DMS153 treated with DMSO at 0.1 percent for 48 hours (cell line): ENCODE measurements around the gene TJP2.
"Not testable (repeated sequence)": the region's sequence is repeated elsewhere in the genome, so short reads cannot be mapped to it uniquely, and the experiment has no call there.

Experiments used
- DNase-seq: peaks from one replicate; lab custom pipeline; 2025; ENCODE audit not compliant: unreplicated experiment; lab: John Stamatoyannopoulos, UW

The TJP2 gene

DNA sequence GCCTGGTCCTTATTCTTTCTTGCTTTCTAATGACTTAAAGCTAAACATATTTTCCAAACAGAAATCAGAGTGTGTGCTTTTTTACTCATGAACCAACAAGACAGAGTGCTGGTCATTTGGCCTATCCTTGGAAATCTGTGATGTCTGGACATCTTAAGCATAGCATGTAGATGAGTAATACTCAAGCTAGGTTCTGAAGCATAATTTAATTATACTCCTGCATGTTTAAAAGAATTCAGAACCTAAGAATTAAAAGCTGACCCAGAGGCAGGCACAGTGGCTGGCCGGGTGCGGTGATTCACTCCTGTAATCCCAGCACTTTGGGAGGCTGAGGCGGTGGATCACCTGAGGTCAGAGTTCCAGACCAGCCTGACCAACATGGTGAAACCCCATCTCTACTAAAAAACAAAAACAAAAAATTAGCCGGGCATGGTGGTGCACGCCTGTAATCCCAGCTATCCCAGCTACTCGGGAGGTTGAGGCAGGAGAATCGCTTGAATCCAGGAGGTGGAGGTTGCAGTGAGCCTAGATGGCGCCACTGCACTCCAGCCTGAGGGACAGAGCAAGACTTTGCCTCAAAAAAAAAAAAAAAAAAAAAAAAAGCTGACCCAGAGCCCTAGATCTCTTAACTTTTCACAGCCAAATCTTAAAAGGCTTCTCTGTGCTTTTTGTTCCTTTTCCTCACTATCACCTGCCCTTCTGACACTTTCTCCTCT is 16.2 kb upstream of the TJP2 start:
- DNase-seq, result no peak

DNA sequence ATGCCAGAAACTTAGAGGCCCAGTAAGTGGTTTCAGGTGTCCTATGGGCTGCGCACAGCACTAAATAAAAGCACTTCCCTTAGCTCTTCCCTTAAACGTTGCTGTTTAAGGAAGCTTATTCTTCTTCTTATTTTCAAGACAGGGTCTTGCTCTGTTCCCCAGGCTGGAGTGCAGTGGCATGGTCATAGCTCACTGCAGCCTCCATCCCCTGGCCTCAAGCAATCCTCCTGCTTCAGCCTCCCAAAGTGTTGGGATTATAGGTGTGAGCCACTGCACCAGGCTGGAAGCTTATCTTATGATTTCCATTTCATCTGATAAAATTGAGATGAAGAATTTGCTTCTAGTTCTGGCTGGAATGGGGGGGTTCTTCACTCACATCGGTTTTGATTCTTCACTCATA is 15.6 kb upstream of the TJP2 start:
- DNase-seq, result no peak

DNA sequence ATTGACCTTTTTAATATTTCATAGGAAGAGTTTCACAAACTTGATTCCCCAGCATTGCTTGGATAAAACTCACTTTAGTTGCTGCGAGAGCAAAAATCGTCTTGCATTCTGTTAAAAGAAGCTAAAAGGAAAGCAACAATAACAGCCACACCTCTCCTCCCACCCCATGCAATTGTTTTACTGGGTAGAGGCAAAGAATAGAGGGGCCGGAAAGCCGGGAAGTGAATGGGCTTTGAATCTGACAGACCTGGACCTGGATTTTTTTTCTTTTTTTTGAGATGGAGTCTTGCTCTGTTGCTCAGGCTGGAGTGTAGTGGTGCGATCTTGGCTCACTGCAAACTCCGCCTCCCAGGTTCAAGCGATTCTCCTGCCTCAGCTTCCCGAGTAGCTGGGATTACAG is 9.5 kb upstream of the TJP2 start:
- not testable (repeated sequence) for DNase-seq

DNA sequence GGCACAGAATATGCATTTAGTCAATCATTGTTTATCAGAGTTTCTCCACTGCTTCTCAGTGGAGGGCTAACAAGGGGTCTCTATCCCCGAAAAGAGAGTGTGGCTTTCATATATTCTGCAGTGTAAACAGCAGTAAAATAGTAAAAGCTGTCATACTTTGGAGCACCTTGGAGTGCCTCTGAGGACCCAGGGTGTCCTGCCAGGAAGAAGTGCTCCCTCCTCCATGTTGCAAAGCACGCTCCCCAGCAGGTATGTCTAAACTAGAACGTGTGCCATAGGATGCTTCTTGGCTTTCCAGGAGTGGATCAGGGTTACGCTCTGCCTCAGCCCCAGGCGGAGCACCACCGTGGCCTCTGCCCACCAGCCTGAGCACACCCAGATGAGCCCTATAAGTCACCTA is 8.5 kb upstream of the TJP2 start:
- no peak for DNase-seq

DNA sequence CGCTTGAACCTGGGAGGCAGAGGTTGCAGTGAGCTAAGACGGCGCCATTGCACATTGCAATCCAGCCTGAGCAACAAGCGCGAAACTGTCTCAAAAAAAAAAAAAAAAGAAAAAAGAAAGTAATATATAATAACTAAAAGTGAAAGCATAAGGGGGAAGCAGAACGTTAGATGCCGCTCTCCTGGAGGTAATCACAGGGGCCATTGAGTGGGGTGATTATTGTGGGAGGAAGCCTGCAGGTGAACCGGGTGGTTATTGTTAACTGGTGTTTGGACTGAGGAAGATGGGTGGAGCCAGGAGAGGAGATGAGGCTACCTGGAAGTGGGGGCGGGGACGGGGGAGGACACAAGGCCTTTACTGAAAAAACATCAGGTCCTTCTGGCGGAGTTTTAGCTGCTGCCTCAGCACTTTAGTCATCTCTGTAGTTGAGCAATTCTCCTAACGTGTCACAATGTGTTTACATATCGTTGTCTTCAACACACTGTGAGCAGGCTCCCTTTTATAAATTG is 5.3 kb upstream of the TJP2 start:
- DNase-seq, result peak; percentile 68

DNA sequence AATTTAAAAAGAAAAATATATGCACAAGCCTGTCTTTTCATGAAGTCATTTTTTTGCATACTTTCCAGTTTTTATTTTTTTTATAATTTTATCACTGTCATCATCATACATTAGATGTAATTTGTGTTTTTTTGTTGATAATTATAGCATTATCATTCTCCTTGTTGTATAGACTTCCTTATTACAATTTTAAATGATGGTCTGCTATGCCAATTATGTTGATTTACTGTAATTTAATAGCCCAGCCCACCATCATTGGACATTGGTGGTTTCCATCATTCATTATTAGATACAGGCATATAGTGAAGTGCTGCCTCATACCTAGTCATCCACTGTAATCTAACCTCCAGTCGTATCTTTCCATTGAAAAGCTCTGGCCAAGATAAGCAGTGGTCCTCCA is 3.8 kb upstream of the TJP2 start:
- no peak for DNase-seq

DNA sequence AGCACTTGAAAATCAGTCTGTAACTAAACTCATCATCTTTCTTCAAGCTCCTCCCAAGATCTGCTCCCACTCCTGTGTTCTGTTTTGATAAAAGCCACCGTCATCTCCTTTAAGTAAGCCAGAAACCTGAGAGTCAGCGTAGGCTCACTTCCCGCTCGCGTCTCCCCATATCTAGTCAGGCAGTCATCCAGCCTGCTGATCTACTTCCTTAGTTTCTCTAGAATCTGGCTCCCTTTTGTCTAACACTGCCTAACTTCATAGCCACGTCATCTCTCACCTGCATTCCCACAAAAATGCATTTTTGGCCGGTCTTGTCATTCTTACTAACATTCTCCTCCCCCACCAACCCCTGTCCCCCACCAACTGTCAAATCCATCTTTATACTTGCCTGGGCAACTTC is 3.0 kb upstream of the TJP2 start:
- no peak for DNase-seq

DNA sequence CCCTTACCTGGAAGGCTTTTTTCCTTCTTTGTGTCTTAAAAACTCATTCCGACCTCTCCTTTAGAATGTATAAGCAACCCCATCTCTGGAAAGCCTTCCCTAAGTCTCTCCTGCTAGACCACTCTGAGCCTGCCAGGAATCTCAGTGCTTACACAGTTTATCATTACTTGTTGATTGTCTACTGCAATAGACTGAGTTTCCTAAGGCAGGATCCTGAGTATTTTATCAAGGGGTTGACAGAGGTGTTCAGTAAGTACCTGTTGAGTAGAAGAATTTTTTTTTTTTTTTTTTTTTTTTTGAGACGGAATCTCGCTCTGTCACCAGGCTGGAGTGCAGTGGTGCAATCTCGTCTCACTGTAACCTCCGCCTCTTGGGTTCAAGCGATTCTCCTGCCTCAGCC is 2.6 kb upstream of the TJP2 start:
- no peak for DNase-seq

DNA sequence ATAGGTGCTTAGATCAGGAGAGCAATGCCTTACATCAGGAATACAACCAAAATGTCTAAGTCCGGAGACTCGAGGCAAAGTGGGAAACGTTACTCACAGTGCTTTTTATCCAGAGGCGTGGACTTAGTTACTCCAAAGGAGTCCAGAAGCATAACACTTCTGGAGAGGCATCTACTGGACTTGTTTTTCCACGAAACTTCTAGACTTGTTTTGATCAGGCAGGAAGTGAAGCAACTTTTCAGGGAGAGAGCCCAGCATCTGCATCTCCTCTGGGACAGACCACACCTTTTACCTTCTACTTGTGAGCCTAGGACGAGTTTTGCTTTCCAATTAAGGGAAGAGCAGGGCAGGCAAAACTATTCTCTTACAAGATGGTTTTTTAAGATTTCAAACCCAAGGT is 1.2 kb upstream of the TJP2 start:
- no peak for DNase-seq

DNA sequence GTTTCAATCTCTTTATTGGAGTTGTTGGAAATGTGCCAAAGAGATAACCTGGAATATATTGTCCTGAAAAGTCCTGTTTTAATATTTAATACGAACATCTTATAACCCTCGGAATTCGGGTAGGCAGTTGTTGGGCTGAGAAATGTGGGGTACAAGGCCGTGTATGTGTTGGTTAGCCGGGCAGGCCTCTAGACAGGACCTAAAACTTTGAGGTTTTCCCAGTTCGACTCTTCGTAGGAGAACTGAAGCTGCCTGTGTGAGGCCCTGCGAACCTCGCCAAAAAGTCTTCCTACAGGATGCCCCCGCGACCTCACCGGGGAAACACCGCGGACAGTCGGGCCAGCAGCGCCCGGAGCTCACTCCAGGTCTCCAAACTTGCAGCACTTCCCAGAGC is 583 bp upstream of the TJP2 start:
- no peak for DNase-seq

DNA sequence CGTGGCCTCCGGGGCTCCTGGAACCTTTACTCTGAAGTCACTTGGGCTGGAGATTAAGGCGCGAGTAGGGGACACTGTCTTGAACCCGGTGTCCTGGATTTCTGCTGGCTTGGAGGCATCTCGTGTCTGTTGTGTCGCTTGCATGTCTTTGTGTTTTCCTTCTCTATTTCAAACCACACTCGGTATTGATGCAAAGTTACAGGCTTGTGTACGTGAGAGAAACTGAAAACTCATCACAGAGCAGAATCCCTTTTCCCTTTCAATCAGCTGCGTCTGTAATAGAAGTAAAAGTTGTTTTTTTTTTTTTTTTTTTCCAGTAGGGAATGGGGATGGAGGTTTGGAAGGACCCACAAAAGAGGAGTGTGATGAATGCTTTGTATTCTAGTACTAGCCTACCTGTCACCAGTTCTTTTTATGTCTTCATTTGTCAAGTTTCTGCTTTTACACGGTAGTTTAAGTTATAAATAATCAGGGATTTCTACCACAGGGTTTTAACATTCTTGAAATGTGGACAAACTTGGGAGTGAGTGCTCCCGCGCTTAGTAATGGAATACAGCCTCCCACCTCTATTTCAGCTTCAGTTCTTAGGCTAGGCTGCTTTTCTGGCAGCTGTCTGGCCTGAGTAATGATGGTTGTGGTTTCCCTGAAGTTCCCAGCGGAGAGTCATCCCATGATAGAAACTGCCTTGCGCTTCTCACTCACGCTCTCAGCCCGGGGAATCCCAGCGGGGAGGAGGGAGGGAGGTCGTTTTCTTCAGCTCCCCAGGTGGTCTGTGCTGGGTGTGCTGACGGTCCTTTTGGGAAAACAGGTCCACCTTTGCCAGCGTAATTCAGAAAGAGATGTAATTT is 763 bp downstream of the TJP2 start:
- no peak for DNase-seq

DNA sequence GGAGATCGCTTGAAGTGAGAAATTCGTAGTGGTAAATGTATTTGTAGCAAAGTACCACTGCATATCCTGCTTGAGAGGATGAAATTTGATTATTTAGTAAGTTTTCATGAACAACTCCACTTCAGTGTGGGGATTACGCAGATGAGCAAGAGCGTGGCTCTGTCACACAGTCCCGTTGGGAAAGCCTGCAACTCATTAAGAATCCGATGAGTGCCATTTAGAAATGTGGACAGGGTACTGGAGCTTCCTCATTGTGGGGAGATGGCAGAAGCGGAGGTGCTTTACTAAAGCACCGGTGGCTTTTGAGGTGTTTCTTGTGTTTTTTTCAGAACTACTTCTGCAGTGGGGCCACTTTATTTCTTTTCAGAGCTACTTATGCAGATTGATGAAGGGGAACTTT is 1.4 kb downstream of the TJP2 start:
- DNase-seq, result no peak

DNA sequence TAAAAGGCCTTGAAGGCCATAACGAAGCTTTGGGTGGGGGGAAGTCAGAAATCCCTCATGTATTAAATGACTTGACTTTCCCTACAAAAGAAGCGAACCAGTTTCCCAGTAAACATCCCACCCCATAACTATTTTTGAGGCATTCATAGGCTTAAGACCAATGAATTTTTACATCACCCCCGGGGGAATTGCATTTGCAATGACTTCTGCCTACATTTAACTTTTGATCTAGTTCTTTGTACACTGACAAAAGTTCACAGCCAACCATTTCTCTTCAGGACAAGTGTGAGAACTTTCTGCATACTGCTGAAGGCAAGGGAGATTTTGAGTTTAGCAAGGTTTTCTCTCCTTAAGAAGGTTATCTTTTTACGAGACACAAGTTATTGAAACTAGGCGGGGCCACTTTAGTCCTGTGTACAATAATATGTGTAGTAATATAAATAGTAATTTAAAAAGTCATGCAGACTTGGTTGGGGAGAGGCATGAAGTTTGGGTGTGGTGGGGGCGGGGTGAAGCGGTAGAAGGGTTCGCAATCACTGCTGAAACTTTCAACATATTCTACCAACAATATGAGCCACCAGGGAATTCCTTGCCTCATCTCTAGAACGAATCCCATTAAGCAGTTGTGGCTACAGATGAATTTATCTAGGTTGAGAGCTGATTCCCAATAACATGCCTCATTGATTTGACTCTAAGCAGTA is 2.5 kb downstream of the TJP2 start:
- DNase-seq, result no peak

DNA sequence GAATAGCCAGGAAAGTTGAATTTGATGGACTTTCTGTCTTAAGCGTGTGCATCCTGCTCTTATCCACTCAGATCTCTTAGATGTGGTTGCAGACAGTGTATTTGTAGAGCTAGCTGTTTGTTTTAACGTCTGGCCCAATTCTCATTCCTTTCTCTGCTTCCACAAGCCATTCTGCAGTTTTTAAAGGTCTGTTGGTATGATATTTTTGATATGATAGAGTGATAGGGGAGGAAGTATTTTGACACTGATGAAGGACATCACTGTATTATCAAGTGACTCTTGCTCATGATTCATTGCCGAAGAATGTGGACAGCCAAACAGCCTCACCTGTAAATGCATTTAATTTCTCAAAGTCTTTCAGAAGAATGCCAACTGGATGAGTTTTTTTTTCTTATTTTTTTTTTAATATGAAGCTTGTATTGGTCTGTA is 4.5 kb downstream of the TJP2 start:
- no peak for DNase-seq

DNA sequence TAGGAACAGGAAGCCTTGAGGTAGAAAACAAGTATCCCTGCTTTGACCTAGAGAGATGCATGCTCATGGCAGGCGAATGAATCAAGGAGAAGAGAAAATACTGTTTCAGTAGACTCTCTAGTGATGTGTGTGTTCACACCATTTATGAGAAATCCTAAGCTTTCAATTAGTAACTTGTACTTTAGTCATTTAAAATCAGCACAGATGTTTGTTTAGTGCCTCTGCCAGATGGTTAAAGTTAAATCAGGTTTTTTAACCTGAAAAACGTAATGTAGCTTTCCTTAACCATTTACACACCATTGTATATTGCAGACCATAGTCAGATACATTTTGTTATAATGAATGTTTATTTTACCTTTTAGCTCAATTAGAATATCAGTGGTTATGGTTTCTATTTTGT is 5.0 kb downstream of the TJP2 start:
- DNase-seq, result no peak

DNA sequence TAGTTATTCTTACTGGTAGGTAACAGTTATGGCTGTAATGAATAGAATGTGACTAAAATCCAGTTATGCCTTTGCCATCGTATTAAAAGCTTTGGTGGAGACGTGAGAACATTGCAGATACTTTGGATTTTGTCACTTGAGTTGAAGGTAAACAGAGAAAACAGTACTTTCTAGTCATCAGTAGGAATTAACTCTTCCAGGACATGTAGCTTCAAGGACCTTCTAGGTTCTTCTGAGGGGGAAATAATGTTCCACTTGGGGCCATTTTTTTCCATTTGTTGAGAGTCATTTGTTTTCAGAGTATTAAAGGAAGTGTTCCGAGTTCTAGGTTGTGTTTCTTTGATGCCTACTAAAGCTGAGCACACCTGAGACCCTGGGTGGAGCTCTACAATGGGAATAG is 6.1 kb downstream of the TJP2 start:
- DNase-seq, result no peak

DNA sequence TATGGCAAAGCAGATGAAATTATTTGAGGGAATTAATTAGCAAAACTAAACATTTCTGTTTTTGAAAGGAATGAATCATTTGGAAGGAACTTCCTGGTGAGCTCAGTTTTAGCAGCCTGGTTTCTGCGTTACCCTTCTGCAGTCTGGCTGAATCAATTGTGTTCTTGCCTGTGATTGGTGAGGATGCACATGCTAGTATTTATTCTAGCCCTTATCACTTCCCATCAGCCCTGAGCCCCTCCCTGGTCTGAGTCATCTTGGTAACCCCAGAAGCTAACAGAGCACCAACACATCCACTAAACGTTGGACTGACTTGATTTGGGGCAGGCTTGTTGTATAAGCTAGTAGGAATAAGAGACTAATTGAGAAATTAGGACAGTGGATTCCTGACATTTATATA is 6.6 kb downstream of the TJP2 start:
- DNase-seq, result no peak

DNA sequence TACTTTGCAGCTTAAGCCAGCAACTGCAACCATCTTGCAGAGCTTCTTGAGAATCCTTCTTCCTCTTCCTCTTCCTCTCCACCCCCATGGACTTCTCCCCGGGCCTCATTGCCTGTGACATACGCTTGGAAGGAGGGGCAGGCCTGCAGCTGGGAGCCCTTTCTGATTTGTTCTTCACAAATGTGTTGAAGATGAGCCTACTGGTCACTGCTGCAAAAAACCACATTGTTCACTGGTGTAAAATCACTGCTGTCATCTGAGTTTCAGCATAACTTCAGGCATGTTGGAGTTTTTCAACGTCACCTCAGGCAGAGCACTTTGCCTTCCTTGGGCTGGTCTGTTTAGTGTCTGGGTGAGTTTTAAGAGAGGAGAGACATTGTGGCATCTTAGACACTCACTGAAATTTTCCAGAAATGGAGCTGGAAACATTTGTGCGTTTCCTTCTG is 7.9 kb downstream of the TJP2 start:
- DNase-seq, result no peak

DNA sequence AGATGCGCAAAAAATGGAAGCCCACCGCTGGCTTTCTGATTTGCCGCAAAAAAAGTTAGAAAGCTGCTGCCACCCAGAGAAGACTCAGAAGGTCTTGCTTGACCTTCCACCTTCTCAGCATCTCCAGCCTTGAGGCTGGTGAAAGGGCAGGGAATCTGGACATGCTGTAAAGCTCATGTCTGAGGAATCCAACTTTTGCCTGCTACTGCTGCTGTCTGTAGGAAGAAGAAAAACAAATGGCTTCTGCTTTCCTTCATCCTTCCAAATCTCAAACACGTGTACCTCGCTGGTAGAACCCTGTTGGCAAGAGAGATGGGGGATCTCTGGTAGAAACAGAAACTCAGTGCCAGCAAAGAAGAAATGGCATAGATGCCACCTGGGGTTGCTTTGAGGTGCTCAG is 10.2 kb downstream of the TJP2 start:
- no peak for DNase-seq

DNA sequence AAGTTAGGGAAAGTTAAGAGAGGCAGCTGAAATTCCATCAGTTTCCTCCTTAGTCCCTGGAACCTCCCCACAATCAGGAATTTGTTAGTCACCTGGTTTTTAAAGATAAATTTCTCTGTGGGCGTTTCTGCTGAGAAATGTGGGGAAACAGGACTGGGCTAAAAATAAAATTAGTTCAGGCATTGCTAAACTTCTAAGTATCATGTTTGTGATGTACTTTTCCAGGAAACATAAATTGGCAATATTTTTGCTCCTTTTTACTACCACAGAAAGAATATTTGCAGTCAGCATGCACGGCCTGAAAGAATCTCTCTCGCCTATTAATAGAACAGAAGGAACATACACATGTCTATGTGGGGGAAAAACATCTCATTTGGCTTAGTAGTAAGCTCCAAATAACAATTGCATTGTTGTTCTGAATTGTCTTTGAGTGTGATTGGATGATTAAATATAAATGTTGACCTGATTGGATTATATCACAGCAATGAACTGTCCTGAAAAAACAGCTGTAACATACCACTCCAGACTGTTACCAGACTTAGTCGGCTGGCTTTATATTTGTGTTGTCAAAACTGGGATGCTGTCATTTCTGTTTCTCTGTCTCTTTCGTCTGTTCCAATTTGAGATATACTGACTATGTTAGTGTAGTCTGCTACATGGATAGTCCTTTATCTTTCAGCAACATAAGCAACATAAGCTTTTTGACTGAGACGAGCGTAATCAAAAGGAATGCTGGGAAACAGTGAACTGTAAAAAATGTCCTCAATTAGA is 12.9 kb downstream of the TJP2 start:
- no peak for DNase-seq

DNA sequence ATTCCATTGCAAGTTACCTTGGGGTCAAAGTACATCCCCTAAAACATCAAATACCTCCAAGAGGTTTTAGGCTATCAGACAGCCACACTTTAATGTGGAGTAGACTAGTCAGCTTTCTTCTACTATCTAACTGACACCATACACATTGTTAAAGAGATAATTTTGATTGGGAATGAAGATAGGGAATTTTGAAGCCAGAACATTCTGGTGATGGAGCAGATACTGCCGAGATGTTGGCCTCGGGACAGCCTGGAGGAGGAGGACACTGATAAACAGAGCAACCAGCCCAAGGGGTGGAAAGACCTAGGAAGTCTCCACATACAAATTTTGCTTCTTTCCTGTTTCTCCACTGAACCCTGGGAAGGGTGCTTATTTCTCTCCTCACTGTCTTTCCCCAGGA is 14.9 kb downstream of the TJP2 start:
- DNase-seq, result no peak
